Measurements from ENCODE around the gene GTF3C1.
"Not testable (repeated sequence)": the region's sequence is repeated elsewhere in the genome, so short reads cannot be mapped to it uniquely, and the experiment has no call there.

GTF3C1 gene

DNA sequence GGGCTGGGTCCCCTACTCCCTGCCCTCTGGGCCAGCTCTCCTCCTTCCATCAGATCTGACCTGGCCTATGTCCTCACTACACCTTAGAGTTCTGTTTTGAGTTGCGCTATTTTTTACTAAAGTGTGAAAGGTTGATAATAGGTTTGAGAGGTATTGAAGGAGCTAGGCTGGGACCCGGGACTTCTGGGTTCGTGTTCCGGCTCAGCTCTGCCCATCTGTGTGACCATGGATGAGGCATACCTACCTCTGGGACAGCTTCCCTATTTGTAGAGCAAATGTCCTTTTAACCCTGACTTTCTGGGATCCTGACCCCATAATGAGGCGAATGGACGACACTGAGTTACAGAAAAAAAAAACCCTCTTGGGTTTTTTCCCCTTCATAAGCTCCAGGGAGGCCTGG is 111.8 kb downstream of the GTF3C1 start:
- DNase-seq = no peak

- no peak for DNase-seq
Observed at GRCh38 chr16:27436921-27437650, 112.6 kb downstream of the GTF3C1 start.

GRCh38 chr16:27436065-27436464 is 113.6 kb downstream of the GTF3C1 start:
- DNase-seq = no peak

DNA sequence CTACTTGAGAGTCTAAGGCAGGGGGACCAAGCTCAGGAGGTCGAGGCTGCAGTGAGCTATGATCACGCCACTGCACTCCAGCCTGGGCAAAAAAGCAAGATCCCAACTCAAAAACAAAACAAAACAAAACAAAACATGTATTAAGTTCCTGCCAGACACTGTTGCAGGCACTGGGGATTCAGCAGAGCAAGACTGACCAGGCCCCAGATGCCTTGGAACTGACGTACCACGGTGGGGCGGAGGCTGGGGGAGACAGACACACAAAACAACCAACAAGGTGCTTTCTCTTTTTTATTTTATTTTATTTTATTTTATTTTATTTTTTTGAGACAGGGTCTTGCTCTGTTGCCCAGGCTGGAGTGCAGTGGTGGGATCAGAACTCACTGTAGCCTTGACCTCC is 114.6 kb downstream of the GTF3C1 start:
- not testable (repeated sequence) for DNase-seq

- no peak for DNase-seq
Observed at GRCh38 chr16:27434141-27435051, 115.3 kb downstream of the GTF3C1 start.

DNA sequence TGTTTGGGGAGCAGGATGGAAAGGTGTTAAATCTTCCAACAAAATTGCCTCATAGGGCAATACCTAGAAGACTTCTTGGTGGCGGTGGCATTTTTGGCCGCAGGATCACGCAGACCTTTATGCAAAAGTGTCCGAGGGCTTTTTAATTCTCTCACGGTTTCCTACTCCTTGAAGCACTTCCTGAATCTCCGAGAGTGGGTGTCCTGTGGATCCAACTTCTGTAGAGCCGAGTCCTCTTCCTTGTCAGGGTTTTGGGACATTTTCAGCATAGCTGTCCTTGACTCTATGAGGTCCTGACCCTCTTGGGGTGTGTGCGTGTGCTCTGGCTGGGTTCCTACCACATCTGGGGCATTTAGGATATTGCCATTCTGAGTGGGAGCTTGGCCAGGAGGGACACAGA is 116.1 kb downstream of the GTF3C1 start:
- no peak for DNase-seq

DNA sequence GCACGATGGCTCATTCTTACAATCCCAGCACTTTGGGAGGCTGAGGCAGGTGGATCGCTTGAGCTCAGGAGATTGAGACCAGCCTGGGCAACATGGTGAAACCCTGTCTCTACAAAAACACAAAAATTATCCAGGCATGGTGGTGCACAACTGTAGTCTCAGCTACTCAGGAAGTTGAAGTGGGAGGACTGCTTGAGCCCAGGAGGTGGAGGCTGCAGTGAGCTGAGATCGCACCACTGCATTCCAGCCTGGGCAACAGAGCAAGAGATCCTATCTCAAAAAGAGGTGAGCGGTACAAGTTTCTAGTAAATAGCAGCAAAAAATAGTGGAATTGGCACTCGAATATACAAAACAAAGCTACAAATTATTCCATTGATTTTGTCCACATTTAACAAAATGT is 116.5 kb downstream of the GTF3C1 start:
- DNase-seq = not testable (repeated sequence)

GRCh38 chr16:27432558-27432957 is 117.2 kb downstream of the GTF3C1 start:
- no peak for DNase-seq

DNA sequence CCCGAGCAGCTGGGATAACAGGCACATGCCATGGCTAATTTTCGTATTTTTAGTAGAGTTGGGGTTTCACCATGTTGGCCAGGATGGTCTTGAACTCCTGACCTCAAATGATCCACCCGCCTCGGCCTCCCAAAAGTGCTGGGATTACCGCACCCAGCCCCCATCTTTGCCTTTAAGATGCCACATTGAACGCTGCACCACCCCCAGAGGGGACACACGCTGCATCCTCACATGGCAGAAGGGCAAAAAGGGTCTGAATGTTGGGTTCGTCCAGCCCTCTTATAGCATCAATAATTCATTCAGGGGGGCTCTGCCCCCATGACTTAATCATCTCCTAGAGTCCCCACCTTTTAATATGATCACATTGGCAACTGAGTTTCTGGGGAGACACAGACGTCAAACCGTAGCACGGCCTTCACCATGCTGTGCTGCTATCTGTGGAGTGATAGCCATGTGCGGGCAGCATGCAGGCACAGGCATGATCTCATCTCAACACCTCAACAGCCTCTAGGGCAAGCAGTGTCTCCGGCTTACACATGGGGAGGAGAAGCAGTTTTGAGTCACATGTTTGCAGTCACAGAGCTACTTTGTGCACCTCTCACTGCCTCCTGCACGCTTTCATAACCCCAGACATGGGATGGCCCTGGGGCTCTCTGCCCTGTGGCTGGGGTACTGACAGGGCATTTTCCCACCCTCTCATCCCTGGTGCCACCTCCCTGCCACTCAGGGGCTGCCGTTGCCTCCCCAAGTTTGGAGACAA is 117.8 kb downstream of the GTF3C1 start:
- DNase-seq = no peak

DNA sequence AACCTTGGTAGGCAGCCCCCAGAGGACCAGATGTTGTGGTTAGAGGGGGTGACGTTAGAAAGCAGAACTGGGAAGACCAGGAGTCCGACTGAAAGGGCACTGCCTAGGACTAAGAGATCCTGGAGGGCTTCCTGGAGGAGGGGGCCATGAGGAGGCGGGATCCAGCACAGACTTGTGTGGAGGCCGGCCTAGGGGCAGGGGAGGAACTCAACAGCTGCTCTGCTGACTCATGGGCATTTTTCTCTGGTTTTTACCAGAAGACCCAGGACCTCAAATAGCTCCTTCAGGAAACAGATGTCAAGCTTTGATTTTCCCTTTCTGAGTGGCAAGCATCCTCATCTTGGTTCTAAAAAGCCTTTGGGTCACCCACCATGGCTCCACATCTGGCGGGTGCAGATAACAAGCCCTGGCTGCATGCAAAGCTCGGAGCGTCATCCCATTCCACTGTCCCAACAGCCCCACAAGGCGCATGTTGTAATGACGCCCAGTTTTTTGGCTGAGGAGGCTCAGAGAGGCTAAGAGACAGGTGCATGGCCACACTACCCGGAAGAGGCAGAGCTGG is 118.7 kb downstream of the GTF3C1 start:
- no peak for DNase-seq

DNA sequence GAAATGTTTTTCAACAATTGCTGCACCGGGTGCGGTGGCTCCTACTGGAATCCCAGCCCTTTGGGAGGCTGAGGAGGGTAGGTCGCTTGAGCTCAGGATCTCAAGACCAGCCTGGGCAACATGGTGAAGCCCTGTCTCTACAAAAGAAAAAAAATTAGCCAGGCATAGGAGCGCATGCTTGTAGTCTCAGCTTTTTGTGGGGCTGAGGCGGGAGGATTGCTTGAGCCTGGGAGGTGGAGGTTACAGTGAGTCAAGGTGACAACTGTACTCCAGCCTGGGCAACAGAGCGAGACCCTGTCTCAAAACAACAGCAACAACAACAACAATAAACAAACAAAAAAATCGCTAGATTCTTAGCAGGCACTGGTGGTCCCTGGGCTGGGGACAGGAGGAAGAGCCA is 119.2 kb downstream of the GTF3C1 start:
- no peak for DNase-seq

DNA sequence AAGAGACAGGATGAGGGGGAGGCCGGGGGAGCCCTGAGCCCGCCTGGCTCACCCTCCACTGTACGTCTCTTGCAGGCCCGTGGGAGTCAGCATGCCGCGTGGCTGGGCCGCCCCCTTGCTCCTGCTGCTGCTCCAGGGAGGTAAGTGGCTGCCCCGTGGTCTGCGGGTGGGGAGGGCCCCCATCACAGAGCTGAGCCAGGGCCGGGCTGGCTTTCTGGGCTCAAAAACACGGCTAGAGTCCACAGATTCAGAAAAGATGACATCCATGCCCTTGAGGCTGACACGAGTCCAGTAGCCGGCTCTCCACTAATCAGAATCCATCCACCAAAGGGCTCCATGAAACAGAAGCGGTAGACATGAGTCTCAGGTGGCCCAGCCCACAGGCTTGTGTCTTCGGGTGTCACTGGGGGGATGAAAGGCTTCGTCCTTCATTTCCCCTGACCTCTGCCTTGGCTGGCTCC is 119.7 kb downstream of the GTF3C1 start:
- no peak for DNase-seq

DNA sequence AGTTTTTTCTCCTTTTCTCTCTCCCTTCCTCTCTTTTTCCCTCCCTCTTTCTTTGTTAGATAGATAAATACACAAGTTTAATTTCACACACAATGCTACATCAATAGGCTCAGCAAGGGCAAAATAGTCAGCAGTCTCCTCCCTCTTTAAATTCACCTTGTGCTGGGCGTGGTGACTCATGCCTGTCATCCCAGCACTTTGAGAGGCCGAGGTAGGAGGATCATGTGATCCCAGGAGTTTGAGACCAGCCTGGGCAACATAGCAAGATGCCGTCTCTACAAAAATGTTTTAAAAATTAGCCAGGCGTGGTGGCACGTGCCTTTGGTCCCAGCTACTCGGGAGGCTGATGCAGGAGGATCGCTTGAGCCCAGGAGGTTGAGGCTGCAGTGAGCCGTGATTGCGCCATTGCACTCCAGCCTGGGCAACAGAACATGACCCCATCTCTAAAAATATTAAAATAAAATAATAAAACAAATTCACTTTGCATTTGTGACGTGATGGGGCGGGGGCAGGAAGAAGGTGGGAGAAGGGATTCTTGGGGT is 120.3 kb downstream of the GTF3C1 start:
- no peak for DNase-seq

- DNase-seq = no peak
Observed at GRCh38 chr16:27428026-27428785, 121.5 kb downstream of the GTF3C1 start.

GRCh38 chr16:27427538-27427937 is 122.2 kb downstream of the GTF3C1 start:
- no peak for DNase-seq

DNA sequence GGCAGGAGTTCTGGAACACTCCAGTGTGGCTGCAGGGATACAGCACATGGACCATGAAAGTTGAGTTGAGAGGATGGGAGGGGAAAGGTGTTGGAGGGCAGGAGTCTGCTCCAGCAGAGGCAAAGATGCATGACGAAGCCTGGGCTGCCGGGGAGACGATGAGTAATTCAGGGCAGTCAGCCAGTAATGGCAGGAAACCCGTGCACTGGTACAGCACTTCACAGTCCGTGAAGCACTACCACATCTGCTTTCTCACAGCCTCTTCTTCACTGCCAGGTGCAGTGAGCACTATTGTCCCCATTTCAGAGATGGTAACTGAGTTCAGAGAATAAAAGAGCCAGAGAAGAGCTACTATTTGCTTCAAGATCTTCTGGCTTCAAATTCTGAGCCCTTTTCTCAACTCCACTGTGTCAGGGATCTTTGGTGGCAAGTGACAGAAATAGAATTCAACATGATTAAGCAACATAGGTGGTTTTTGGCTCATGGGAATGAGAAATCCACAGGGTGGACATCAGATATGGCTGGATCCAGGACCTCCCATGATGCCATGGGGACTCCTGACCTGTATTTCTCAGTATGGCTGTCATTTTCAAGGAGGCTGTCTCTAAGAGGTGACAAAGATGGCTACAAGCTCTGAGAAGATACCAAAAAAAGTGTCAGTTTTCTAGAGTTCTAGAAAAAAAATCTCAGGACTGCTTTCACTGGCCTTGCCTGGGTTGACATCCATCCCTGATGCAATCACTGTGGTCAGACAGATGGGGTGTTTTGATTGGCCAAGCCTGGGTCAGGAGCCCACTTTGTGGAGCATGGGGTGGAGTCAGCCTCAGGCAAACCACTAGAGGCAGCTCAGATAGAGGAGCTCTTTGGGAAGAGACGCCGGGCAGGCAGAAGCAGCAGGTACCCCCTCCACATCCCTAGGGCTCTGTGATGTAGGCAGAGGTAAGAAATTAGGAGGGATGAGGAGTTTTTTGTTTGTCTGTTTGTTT is 123.0 kb downstream of the GTF3C1 start:
- DNase-seq = peak; percentile 41

DNA sequence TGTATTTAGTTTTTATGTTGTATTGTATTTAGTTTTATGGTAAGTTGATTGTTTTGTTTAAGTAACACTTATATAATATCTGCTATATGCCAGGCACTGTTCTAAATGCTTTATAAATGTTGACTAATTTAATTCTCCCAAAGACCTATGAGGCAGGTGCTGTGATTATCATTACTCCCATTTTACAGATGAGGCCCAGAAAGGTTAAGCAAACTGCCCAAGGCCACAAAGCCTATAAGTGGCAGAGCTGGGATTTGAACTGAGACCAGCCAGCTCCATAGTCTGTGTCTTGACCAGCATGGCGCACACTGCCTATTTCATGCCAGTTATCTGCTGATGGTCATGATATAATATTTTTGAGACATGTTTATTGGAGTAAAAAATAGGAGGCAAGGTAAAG is 123.8 kb downstream of the GTF3C1 start:
- no peak for DNase-seq

DNA sequence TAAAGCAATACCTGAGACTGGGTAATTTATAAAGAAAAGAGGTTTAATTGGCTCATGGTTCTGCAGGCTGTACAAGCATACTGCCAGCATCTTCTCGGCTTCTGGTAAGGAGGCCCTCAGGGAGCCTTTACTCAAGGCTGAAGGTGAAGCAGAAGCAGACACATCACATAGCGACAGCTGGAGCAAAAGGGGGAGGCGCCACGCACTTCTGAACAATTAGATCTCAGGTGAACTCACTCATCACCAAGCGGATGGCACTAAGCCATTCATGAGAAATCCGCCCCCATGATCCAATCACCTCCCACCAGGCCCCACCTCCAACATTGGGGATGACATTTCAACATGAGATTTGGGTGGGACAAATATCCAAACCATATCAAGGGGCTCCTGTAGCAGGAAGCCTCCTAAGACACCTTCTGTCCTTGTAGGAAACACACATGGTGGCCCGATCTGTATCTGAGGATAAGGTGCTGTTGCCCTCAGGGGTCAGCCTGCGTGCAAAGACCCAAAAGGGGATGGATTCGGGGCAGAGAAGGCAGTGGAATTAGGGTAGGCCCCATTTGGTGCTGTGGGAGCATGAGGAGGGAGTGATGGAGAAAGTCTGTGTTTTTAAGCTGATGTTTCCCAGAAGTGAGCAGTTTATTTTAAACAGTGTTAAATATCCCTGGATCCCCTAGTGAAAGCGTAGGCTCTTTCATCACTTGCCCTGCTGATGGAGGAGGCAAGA is 124.8 kb downstream of the GTF3C1 start:
- DNase-seq = no peak

- no peak for DNase-seq
Observed at GRCh38 chr16:27421961-27422740, 127.6 kb downstream of the GTF3C1 start.

All from NCI-H69 (cell line).